Measurements from ENCODE around the gene HNRNPA2B1.
A peak's percentile ranks its signal among the peaks of the same experiment; 100 is the strongest.

The HNRNPA2B1 gene

DNA sequence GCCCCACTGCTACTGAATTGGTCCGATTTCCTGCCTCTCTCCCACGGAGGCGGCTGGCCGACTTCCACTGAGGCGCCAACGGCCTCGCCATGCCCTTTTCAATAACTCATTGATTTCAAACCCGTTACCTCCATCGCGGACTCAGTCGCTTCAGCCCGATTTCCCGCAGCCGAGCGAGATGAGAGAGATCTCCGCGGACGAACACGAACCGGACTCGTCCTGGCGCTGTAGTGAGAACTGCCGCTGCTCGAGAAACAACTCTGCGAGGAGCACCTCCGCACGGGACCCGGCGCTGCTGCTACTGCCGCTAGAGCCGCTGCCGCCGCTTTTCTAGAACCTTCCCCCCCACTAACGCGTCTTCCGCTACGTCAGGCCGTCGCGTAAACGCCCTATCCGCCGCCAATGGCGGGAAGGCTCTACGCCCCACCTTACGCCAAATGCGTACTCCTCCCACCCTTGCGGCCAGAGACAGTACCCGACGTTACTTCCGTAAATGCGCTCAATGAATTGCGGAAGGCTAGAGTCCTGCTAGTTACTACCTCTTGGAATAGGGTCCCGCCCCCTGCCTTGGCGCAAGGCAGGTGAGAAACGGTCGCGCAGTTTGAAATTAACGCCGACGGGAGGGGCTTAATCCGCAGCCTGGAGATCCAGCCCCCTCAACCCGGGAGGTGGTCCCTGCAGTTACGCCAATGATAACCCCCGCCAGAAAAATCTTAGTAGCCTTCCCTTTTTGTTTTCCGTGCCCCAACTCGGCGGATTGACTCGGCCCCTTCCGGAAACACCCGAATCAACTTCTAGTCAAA, at the start of gene HNRNPA2B1:
HNRNPA2B1 (minus strand) TSS at position 303 of the 803 bp plus-strand sequence; CDS start at position 134, 169 bp downstream.
- Mint-ChIP-seq H3K27ac (peak within 1 kb of the TSS; percentile 100), H3K4me1 (peaks cover 48% of the 10 kb centered on the region), H3K36me3 (peaks cover 48% of the 10 kb centered on the region), H3K27me3 (no peaks in the 10 kb centered on the region), H3K9me3 (no peaks in the 10 kb centered on the region), H3K4me3 (peak within 1 kb of the TSS; percentile 100)

DNA sequence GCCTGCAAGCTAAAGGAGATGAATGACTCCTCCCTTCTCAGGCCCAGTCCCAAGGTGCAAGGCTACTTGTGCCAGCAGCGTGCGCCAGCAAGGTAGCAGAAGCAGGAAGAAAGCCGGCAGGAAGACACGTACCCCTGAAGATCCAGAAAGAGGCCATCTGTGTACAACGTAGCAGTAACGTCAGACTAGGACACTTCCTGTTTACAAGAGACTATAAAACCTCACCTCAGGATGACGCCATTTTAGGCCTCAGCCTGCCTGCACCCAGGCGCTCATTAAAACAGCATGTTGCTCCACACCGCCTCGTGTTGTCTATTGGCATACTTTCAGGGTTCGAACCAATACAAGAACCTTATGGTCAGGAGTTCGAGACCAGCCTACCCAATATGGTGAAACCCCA, 49.7 kb upstream of the HNRNPA2B1 start:
- H3K9me3 Mint-ChIP-seq = no peaks in the 10 kb centered on the region
- H3K27me3 Mint-ChIP-seq = no peaks in the 10 kb centered on the region
- H3K4me1 Mint-ChIP-seq = peaks cover 3% of the 10 kb centered on the region
- H3K36me3 Mint-ChIP-seq = no peaks in the 10 kb centered on the region
- H3K4me3 Mint-ChIP-seq = no peak overlapping the region
- no peak overlapping the region for H3K27ac Mint-ChIP-seq

DNA sequence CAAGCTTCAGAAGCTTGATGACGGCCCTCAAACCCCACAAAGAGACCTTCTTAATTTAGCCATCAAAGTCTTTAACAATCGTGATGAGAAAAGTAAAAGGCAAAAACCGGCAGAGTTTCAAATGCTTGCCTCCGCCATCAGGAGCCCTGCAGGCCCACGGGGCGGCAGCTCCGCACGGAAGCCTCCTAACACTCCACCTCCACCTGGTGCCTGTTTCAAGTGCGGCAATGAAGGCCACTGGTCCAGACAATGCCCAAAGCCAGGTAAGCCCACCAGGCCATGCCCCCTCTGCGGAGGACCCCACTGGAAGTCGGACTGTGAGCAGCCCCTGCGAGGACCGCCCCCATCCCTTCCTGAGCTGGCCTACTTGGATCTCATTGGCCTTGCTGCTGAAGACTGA, 44.6 kb upstream of the HNRNPA2B1 start:
- Mint-ChIP-seq H3K9me3 (no peaks in the 10 kb centered on the region), H3K27me3 (no peaks in the 10 kb centered on the region), H3K4me1 (peaks cover 2% of the 10 kb centered on the region), H3K27ac (no peak overlapping the region), H3K36me3 (no peaks in the 10 kb centered on the region), H3K4me3 (no peak overlapping the region)

DNA sequence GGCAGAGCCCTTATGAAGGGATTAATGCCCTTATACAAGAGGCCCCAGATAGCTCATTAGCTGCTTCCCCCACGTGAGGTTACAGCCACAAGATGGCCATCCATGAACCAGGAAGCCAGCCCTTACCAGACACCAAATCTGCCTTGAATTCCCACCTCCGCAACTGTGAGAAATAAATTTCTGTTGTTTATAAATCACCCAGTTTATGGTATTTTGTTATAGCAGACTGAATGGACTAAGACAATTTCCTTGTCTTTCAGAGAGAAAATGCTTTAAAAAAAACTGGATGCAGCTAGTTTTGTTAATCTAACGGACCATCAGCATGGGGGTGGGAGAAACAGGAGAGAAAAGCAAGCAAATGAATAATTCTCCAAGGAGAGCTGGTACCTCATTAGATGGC, 37.5 kb upstream of the HNRNPA2B1 start:
- Mint-ChIP-seq H3K4me1 (no peaks in the 10 kb centered on the region), H3K27ac (no peak overlapping the region), H3K27me3 (no peaks in the 10 kb centered on the region), H3K36me3 (no peaks in the 10 kb centered on the region), H3K4me3 (no peak overlapping the region), H3K9me3 (no peaks in the 10 kb centered on the region)

DNA sequence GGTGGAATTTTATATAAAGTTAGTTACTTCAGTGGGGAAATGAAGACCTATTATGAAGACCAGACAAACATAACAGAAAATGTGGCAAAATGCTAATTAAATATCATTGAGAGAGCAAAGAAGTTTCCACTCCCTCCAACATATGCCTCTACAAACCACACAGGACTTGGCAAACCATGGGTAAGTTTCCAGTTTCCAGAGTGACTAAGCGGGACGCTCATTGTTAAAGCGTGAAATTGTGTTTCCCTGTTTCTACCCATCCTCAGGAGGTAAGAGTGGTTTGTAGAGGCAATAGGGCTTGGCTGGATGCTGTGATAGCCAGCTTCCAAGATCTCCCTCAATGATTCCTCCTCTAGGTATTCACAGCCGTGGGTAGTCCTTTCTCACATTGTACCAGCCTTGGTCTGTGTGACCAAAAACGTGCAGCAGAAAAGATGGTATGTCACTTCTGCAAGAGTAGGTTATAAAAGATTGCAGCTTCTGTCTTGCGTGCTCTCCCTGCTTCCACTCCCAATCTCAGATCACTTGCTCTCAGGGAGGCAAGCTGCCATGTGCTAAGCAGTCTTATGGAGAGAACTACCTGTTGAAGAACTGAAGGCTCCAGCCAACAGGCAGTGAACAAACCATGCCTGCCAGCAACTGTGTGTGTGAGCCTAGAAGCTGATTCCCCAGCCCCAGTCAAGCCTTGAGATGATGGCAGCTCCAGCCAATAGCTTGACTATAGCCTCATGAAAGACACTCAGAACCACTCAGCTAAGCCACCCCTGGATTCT, 36.7 kb upstream of the HNRNPA2B1 start:
- Mint-ChIP-seq H3K36me3 (no peaks in the 10 kb centered on the region), H3K4me3 (no peak overlapping the region), H3K27me3 (no peaks in the 10 kb centered on the region), H3K9me3 (no peaks in the 10 kb centered on the region), H3K27ac (no peak overlapping the region), H3K4me1 (no peaks in the 10 kb centered on the region)

DNA sequence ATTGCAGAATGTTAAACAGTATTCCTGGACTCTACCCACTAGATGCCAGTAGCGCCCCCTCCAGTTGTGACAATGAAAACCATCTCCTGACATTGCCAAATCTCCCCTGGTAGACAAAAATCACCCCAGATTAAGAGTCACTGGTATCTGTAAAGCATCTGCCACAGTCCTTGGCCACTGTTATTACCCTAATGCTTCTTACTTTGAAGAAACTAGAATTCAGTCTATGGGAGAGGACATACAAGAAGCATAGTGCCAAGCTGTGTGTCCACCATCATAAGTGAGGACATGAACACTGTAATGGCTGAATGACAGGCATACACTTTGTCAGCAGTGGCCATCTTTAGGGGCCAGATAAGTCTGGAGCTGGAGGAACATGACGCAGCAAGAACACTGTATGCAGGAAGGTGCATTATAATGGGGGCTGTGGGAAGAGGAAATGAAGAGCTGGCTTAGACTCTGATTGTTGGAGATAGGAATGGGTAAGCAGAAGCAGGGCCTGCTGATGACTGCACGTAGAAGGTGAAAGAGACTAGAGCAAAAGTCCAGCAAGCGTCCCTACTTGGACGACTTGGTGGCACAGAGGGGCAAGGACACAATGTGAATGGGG, 33.5 kb upstream of the HNRNPA2B1 start:
- H3K9me3 Mint-ChIP-seq = no peaks in the 10 kb centered on the region
- H3K36me3 Mint-ChIP-seq = no peaks in the 10 kb centered on the region
- no peak overlapping the region for H3K27ac Mint-ChIP-seq
- H3K4me1 Mint-ChIP-seq = no peaks in the 10 kb centered on the region
- no peaks in the 10 kb centered on the region for H3K27me3 Mint-ChIP-seq
- no peak overlapping the region for H3K4me3 Mint-ChIP-seq

DNA sequence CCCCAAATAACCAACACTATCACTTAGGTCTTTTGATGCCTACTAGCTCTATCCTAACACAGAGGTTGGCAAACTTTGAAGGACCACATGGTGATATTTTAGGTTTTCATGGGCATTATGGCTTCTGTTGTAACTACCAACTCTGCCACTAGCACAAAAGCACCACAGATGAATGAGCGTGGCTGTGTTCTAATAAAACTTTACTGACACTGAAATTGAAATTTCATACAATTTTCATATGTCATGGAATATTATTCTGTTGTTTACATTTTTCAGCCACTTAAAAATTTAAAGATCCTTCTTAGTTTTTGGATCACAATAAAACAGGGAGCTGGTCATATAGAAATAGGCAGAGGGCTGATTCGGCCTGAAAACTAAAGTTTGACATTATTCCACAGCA, 27.4 kb upstream of the HNRNPA2B1 start:
- Mint-ChIP-seq H3K27ac (no peak overlapping the region), H3K27me3 (no peaks in the 10 kb centered on the region), H3K4me3 (no peak overlapping the region), H3K36me3 (no peaks in the 10 kb centered on the region), H3K4me1 (no peaks in the 10 kb centered on the region), H3K9me3 (no peaks in the 10 kb centered on the region)

DNA sequence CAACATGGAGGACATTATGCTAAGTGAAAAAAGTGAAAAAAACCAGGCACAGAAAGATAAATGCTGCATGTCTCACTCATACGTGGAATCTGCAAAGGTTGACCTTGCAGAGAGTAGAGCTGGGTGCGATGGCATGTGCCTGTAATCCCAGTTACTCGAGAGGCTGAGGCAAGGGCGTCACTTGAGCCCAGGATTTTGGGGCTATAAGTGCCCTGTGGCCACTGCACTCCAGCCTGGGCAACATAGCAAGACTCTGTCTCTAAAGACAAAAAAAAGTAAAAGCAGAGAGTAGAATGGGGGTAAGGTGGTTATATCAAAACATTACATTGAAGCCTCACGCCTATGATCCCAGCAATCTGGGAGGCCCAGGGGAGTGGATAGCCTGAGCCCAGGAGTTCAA, 23.8 kb upstream of the HNRNPA2B1 start:
- Mint-ChIP-seq H3K36me3 (no peaks in the 10 kb centered on the region), H3K4me3 (no peak overlapping the region), H3K9me3 (no peaks in the 10 kb centered on the region), H3K27me3 (no peaks in the 10 kb centered on the region), H3K4me1 (no peaks in the 10 kb centered on the region), H3K27ac (no peak overlapping the region)

DNA sequence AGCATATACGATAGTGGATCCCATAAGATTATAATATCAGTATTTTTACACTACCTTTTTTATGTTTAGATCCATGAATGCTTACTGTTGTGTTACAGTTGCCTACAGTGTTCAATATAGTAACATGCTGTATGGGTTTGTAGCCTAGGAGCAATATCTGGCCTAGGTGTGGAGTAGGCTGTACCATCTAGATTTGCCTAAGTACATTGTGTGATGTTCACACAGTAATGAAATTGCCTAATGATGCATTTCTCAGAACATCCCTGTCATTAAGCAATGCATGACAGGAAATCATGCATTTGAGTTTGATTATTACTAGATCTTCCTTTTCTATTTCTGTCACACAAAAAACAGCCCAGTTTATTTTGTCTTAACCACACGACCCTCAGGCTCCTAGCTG, 15.5 kb upstream of the HNRNPA2B1 start:
- Mint-ChIP-seq H3K27me3 (no peaks in the 10 kb centered on the region), H3K4me3 (no peak overlapping the region), H3K27ac (no peak overlapping the region), H3K4me1 (peaks cover 8% of the 10 kb centered on the region), H3K9me3 (peaks cover 5% of the 10 kb centered on the region), H3K36me3 (peaks cover 9% of the 10 kb centered on the region)

DNA sequence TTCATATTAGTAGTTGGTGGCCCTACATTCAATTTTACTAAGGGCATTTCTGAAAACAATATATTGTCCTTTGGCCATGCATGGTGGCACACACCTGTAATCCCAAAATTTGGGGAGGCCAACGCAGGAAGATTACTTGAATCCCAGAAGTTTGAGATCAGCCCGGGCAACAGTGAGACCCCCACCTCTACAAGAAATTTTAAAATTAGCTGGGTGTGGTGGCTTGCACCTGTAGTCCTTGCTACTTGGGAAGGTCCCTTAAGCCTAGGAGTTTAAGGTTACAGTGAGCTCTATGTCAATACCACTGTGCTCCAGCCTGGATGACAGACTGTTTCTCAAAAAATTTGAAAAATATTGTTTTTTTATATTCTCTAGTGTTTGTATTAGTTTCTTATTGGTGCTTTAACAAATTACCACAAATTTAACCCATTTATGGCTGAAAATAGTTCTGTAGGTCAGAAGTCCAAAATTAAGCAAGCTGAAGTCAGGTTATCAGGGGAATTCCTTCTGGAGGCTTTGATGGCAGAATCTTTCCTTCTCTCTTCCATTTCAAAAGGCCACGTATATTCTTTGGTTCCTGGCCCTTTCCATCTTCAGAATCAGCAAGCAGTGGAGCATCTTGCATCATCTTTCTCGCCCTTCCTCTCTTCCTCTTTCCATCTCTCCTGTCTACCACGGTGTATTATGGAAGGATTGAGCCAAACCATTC, 13.4 kb upstream of the HNRNPA2B1 start:
- Mint-ChIP-seq H3K4me1 (peaks cover 22% of the 10 kb centered on the region), H3K36me3 (peaks cover 18% of the 10 kb centered on the region), H3K9me3 (peaks cover 5% of the 10 kb centered on the region), H3K27ac (peak overlapping the region; percentile 20), H3K4me3 (no peak overlapping the region), H3K27me3 (no peaks in the 10 kb centered on the region)

DNA sequence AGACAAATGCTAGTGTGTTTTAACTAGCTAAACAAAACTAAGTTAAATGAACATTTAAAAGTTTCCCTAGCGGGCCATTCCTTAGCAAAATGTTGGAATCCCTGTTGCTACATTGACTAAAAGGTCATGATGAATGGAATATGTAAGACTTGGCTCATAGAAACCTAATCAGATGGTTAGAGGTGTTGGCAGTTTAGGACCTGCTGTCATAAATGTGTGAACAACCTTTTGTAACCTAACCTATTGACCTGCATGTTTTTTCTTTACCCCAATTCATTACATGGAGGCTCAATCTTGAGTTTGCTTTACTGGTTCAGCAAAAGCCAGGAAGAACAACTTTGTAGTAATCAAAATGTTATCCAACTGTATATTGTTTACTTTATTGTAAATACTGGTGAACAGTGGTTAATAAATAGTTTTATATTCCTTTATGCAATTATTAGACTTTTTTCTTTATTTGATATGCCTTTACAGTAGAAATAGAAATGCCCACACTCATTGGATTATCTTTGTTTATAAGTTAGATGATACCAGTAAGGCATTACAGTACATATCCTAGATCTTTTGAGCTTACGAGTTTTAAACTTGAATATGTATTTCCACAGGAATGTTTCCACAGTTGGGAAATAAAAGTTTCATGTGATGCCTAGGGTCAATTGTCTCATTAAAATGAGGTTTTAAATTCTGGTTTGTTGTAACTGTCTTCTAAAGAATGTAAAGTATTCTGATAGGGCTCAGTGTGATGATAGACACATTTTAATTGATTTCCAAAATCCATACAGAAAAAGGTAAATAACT, 12.6 kb upstream of the HNRNPA2B1 start:
- peaks cover 18% of the 10 kb centered on the region for H3K36me3 Mint-ChIP-seq
- H3K27ac Mint-ChIP-seq = no peak overlapping the region
- H3K4me1 Mint-ChIP-seq = peaks cover 22% of the 10 kb centered on the region
- no peaks in the 10 kb centered on the region for H3K27me3 Mint-ChIP-seq
- no peak overlapping the region for H3K4me3 Mint-ChIP-seq
- peaks cover 5% of the 10 kb centered on the region for H3K9me3 Mint-ChIP-seq

DNA sequence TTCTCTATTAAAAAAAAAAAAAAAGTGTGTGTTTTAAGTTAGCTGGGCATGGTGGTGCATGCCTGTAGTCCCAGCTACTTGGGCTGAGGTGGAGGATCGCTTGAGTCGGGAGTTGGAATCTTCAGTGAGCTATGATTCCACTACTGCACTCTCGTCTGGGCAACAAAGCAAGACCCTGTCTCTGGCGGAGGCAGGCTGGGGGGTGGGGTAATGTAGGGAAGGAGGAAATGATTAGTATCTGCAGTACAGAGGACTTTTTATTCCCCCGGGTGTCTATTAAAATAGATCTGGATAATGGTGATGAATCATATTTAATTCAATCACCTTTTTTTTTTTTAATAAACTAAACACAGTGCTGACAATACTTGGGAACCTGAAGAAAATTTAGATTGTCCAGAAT, 7.5 kb upstream of the HNRNPA2B1 start:
- H3K36me3 Mint-ChIP-seq = peaks cover 23% of the 10 kb centered on the region
- no peaks in the 10 kb centered on the region for H3K27me3 Mint-ChIP-seq
- H3K9me3 Mint-ChIP-seq = no peaks in the 10 kb centered on the region
- no peak overlapping the region for H3K4me3 Mint-ChIP-seq
- H3K27ac Mint-ChIP-seq = no peak overlapping the region
- H3K4me1 Mint-ChIP-seq = peaks cover 59% of the 10 kb centered on the region

DNA sequence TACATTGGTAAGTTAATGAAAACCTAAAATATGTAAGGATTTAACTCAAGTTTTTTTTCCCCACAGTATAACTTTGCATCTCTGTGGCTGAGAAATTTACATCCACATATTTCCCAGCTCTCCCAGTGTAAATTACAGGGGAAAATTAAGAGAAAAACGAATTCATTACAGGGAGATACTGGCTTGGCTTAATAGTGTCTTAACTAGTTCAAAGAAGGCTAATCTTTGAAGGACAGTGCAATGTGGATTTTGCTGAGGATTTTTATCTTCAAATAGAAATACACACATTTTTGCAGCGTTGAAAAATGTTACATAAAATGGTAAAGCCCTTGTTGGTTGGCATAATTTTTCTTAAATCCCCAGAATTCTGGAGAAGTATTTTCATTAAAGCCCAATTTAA, 2.5 kb upstream of the HNRNPA2B1 start:
- Mint-ChIP-seq H3K4me1 (peaks cover 45% of the 10 kb centered on the region), H3K4me3 (peak overlapping the region; percentile 94), H3K27me3 (no peaks in the 10 kb centered on the region), H3K36me3 (peaks cover 33% of the 10 kb centered on the region), H3K9me3 (no peaks in the 10 kb centered on the region), H3K27ac (peak overlapping the region; percentile 92)

DNA sequence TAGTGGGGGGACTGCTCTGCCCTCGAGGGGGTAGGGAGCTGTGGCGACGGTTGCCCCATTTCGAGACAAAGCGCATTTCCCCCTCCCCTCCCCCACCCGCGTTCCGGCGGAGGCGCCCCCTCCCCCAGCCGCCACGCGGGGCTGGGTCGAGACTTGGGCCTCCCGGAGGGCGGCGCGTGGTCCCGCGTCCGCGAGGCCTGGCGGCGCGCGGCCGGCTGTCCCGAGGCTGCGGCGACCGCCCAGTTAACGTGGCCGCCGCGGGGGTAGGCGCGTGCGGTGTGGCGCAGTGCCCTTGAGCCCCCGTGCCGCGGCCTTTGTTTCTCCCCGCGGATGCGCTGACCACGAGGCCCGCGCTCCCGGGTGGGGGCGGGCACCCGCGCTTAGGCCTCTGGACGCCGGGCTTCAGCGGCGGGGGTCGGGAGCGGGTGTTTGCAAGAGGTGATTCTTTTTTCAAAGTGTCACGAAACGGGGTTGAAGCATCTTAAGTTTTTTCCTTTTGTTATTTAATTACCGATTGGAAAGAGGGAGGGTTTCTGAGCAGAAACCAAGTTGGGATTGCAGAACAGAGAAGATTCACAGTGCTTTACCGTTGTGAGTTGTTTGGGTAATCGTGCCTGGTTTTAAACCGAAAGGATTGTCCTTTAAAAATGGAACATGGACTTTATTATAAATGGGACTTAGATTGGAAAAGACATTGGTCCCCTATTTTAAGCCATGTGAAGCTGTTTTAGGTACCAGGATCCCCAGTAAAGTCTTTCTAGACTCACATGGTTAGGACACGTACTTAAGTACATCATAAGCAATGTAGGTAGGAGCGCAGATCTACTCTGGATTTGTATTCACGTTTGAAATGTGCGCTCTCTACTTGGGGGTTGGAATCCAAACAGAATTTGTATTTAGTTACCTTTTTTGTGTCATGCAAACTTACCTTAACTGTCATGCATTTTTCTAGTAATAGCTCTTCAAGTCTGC, 1.8 kb upstream of the HNRNPA2B1 start:
- peaks cover 45% of the 10 kb centered on the region for H3K4me1 Mint-ChIP-seq
- H3K36me3 Mint-ChIP-seq = peaks cover 36% of the 10 kb centered on the region
- H3K27ac Mint-ChIP-seq = peak overlapping the region; percentile 92
- no peaks in the 10 kb centered on the region for H3K27me3 Mint-ChIP-seq
- H3K9me3 Mint-ChIP-seq = no peaks in the 10 kb centered on the region
- H3K4me3 Mint-ChIP-seq = peak overlapping the region; percentile 94

Measured in activated naive CD4-positive, alpha-beta T cell treated with anti-CD3 and anti-CD28 coated beads, Interleukin-2, amount 50 U/mL, for 24 hours (primary cell).